ENCODE measurements around the gene RNASEH2B.

- TF ChIP-seq CTCF (IDR thresholded peaks at IDR 0.05; ENCODE audit: low read depth, low read length, poor library complexity, severe bottlenecking) = no peak
- no peak for TF ChIP-seq EZH2phosphoT487 (IDR thresholded peaks at IDR 0.05; ENCODE audit: borderline replicate concordance, low read length)
Observed at GRCh38 chr13:50893211-50893852, 16.3 kb upstream of the RNASEH2B start.
